ENCODE results near the gene OR51B5.
"Not testable (repeated sequence)": the region's sequence is repeated elsewhere in the genome, so short reads cannot be mapped to it uniquely, and the experiment has no call there.

The OR51B5 gene

GRCh38 chr11:5336331-5336730 is 7.0 kb downstream of the OR51B5 start:
- in situ Hi-C loops (cut with MboI; ENCODE audit: low sequenced_read_pairs): no loop called here

GRCh38 chr11:5335170-5335569 is 8.2 kb downstream of the OR51B5 start:
- in situ Hi-C loops (cut with MboI; ENCODE audit: low sequenced_read_pairs): no loop called here

DNA sequence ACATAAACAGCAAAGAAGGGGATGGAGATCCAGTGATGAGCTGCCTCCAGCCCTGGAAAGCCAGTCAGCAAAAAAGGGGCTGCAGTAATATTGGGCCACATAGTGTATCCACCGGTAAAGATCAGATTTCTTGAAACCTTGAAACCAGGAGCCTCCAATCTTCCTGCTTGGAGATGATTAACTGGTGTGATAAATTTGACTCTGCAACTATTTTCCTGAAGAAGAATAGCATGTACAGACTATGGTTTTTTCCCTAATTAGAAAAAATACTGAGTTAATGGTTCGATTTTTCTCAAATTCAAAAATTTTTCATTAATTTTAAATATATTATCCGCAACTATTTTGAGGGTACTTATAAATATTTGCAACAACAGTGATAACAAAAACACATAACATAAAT is 19.1 kb downstream of the OR51B5 start, which contains the start of gene OR51B2:
OR51B2 (minus strand) TSS at position 101 of the 400 bp plus-strand sequence; CDS start at position 101, 0 bp downstream.
- in situ Hi-C loops (cut with MboI; ENCODE audit: low sequenced_read_pairs): no loop called here

DNA sequence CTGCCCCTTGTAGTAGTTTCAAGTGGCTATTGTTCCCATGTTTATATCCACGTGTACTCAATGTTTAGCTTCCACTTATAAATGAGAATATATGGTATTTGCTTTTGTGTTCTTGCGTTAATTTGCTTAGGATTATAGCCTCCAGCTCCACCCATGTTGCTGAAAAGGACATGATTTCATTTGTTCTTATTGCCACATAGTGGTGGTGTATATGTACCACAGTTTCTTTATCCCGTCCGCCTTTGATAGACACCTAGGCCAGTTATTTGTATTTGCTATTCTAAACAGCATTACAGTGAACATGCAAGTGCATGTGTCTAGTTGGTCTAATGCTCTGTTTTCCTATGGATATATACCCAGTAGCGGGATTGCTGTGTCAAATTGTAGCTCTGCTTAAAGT is 26.0 kb downstream of the OR51B5 start:
- in situ Hi-C loops (cut with MboI; ENCODE audit: low sequenced_read_pairs): no loop called here

DNA sequence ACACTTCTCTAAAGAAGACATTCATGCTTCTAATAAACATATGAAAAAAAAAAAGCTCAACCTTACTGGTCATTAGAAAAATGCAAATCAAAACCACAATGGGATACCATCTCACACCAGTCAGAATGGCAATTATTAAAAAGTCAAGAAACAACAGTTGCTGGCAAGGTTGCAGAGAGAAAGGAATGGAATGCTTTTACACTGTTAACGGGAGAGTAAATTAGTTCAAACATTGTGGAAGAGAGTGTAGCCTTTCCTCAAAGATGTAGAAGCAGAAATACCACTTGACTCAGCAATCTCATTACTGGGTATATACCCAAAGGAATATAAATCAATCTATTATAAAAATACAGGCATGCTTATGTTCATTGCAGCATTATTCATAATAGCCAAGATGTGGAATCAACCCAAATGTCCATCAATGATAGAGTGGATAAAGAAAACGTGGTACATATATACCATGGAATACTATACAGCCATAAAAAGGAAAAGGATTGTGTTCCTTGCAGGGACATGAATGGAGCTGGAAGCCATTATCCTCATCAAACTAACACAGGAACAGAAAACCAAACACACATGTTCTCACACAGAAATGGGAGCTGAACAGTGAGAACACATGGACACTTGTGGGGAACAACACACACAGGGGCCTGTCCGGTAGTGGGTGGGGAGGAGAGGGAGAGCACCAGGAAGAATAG is 29.8 kb downstream of the OR51B5 start:
- in situ Hi-C loops (cut with MboI; ENCODE audit: low sequenced_read_pairs): not testable (repeated sequence)

GRCh38 chr11:5310423-5310822 is 32.9 kb downstream of the OR51B5 start:
- in situ Hi-C loops (cut with MboI; ENCODE audit: low sequenced_read_pairs): no loop called here

- in situ Hi-C loops (cut with MboI; ENCODE audit: low sequenced_read_pairs): no loop called here
Observed at GRCh38 chr11:5307256-5308019, 35.9 kb downstream of the OR51B5 start.

GRCh38 chr11:5304046-5304445 is 39.3 kb downstream of the OR51B5 start:
- in situ Hi-C loops (cut with MboI; ENCODE audit: low sequenced_read_pairs): no loop called here

GRCh38 chr11:5303626-5304025 is 39.7 kb downstream of the OR51B5 start:
- in situ Hi-C loops (cut with MboI; ENCODE audit: low sequenced_read_pairs): no loop called here

- in situ Hi-C loops (cut with MboI; ENCODE audit: low sequenced_read_pairs): no loop called here
Observed at GRCh38 chr11:5301846-5302245, 41.5 kb downstream of the OR51B5 start, which contains the start of gene OR51B4. Gene OR51B4, minus strand, starts transcription at chr11:5301946. Its CDS starts 0 bp downstream, at chr11:5301946.

DNA sequence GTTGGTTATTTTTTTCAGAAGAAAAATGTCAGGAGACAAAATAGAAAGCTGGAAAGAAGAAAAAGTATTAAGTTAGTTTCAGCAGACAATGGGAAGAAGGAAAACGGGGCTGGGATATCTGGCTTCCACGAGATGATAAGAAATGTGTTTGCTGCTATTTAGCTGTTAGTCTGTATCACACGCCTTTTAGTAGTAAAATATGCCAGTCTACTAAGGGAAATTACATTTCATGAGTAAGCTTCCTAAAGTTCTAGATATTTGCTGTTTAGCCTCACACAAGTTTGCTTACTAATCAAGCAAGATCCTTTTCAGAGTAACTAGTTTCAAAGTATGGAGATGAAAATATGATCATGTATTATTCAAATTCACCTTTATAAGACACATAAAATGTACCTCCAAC is 43.1 kb downstream of the OR51B5 start:
- in situ Hi-C loops (cut with MboI; ENCODE audit: low sequenced_read_pairs): no loop called here

- in situ Hi-C loops (cut with MboI; ENCODE audit: low sequenced_read_pairs): no loop called here
Observed at GRCh38 chr11:5298451-5298850, 44.9 kb downstream of the OR51B5 start.

DNA sequence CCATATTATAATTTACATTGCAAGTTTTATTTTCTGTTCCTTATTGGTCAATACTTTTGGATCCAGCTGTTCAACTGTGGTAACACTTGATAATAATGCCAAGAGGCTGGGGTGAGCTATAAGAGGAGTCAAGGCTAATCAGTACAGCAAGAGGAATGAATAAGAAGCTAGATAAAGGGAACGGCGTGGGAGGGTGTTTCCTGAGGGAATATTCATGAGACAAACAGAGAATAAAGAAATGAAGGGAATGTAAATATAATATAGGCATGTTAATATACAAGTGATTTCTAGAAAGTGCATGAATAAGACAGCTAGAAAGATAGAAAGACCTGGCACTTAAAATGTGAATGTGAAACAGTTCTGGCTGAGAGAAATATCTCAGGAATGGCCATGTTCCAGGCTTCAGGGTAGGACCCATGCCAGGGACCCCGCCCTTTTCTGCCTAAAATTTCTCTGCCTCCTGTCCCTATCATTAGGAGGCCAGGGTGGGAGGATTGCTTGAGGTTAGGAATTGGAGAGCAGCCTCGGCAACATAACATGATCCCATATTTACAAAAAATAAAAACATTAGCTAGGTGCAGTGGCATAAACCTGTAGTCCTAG is 45.5 kb downstream of the OR51B5 start:
- in situ Hi-C loops (cut with MboI; ENCODE audit: low sequenced_read_pairs): no loop called here

DNA sequence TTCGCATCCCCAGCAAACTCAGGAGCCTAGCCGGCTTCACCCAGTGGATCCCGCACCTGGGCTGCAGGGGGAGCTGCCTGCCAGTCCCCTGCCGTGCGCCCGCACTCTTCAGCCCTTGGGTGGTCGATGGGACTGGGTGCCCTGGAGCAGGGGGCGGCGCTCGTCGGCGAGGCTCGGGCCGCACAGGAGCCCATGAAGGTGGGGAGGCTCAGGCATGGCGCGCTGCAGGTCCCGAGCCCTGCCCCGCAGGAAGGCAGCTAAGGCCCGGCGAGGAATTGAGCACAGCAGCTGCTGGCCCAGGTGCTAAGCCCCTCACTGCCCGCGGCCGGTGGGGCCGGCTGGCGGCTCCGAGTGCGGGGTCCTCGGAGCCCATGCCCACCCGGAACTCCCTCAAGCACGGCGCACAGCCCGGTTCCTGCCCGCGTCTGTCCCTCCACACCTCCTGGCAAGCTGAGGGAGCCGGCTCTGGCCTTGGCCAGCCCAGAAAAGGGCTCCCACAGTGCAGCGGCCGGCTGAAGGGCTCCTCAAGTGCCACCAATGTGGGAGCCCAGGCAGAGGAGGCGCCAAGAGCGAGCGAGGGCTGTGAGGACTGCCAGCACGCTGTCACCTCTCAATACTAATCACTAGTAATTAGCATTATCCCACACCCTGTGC is 48.9 kb downstream of the OR51B5 start:
- in situ Hi-C loops (cut with MboI; ENCODE audit: low sequenced_read_pairs): not testable (repeated sequence)

GRCh38 chr11:5293028-5293427 is 50.3 kb downstream of the OR51B5 start:
- in situ Hi-C loops (cut with MboI; ENCODE audit: low sequenced_read_pairs): no loop called here
